Stimulated activated memory B cell treated with anti-CD40 and anti-IgM and Interleukin-4, amounts not matched to agents 10 μg/mL and 1 μg/mL and 100 μg/mL, for 72 hours (primary cell): ENCODE results near the gene ART1.
A peak's percentile ranks its signal among the peaks of the same experiment; 100 is the strongest.
"Not testable (repeated sequence)": the region's sequence is repeated elsewhere in the genome, so short reads cannot be mapped to it uniquely, and the experiment has no call there.

Experiments used
- ATAC-seq: fragments of 150-1000 bp; cut with Tn5 transposase; 2 replicates; pipeline ENCODE4 v1.10.0; 2021
- H3K27ac Mint-ChIP-seq: one replicate; pipeline ENCODE4 v1.8.0; 2022; ENCODE audit warnings: mild to moderate bottlenecking, mixed read lengths
- H3K27me3 Mint-ChIP-seq: one replicate; pipeline ENCODE4 v1.8.0; 2022; ENCODE audit warnings: mixed read lengths
- H3K36me3 Mint-ChIP-seq: one replicate; pipeline ENCODE4 v1.8.0; 2022; ENCODE audit warnings: mixed read lengths
- H3K4me1 Mint-ChIP-seq: one replicate; pipeline ENCODE4 v1.8.0; 2022; ENCODE audit warnings: mixed read lengths
- H3K4me3 Mint-ChIP-seq: one replicate; pipeline ENCODE4 v1.8.0; 2022; ENCODE audit warnings: mild to moderate bottlenecking, moderate library complexity, mixed read lengths
- H3K9me3 Mint-ChIP-seq: one replicate; pipeline ENCODE4 v1.8.0; 2022; ENCODE audit warnings: mixed read lengths

Gene ART1

GRCh38 chr11:3645552-3645951, 624 bp downstream of the ART1 start:
- peaks cover 7% of the 10 kb centered on the region for H3K4me1 Mint-ChIP-seq
- H3K27ac Mint-ChIP-seq: no peak overlapping the region
- peaks cover 2% of the 10 kb centered on the region for H3K9me3 Mint-ChIP-seq
- ATAC-seq: no peak
- H3K36me3 Mint-ChIP-seq: no peaks in the 10 kb centered on the region
- peaks cover 54% of the 10 kb centered on the region for H3K27me3 Mint-ChIP-seq
- no peak overlapping the region for H3K4me3 Mint-ChIP-seq

DNA sequence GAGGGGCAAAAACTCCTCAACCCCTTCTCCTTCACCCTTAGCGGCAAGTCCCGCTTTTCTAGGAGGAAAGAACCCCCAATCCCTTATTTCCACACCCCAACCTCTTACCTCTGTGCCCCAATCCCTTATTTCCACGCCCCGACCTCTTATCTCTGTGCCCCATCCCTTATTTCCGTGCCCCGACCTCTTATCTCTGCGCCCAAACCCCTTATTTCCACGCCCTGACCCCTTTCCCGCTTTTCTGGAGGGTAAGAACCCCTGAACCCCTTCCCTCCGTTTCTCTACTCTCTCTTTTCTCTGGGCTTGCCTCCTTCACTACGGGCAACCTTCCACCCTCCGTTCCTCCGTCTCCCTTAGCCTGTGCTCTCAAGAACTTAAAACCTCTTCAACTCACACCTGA, 3.9 kb downstream of the ART1 start:
- not testable (repeated sequence) for H3K36me3 Mint-ChIP-seq

DNA sequence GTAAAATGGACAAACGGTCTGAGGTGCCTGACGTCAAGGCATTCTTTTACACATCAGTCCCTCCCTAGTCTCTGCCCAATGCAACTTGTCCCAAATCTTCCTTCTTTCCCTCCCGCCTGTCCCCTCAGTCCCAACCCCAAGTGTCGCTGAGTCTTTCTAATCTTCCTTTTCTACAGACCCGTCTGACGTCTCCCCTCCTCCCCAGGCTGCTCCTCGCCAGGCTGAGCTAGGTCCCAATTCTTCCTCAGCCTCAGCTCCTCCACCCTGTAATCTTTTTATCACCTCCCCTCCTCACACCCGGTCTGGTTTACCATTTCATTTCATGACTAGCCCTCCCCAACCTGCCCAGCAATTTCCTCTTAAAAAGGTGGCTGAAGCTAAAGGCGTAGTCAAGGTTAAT, 4.4 kb downstream of the ART1 start:
- H3K9me3 Mint-ChIP-seq, H3K27ac Mint-ChIP-seq, H3K4me1 Mint-ChIP-seq, H3K4me3 Mint-ChIP-seq, H3K36me3 Mint-ChIP-seq, ATAC-seq: not testable (repeated sequence)
- peaks cover 25% of the 10 kb centered on the region for H3K27me3 Mint-ChIP-seq

More for the DNA sequence above, 3.9 kb downstream of the ART1 start:
- H3K27me3 Mint-ChIP-seq: peaks cover 30% of the 10 kb centered on the region
- H3K4me3 Mint-ChIP-seq, ATAC-seq, H3K9me3 Mint-ChIP-seq, H3K4me1 Mint-ChIP-seq, H3K27ac Mint-ChIP-seq: not testable (repeated sequence)

DNA sequence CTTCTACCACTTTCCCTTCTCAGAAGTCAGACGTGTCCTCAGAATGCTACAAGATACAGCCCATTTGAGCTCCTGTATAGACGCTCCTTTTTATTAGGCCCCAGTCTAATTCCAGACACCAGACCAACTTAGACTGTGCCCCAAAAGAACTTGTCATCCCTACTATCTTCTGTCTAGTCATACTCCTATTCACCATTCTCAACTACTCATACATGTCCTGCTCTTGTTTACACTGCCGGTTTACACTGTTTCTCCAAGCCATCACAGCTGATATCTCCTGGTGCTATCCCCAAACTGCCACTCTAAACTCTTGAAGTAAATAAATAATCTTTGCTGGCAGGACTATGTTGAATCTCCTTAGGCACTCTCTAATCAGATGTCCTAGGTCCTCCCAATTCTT, 7.6 kb downstream of the ART1 start:
- H3K4me3 Mint-ChIP-seq, H3K4me1 Mint-ChIP-seq, H3K9me3 Mint-ChIP-seq, ATAC-seq, H3K27ac Mint-ChIP-seq, H3K27me3 Mint-ChIP-seq, H3K36me3 Mint-ChIP-seq: not testable (repeated sequence)

DNA sequence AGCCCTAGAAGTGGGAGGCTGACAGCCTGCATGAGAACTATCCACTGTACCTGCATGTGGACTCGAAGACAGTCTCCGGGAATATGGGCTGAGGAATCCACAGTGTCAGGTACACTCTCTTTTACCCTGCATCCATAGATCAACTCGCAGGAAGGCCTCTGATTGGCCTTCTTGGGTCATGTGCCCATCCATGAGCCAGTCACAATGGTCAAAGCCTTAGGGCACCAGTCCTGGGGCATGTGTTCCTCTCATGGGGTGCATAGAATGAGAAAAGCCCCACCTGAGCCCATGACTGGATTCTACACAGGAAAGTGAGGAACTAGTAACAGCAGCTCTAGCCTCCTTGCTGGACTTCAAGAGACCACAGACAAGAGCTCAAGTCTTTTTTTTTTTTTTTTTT, 10.6 kb downstream of the ART1 start:
- H3K27ac Mint-ChIP-seq: no peak overlapping the region
- no peak overlapping the region for H3K4me3 Mint-ChIP-seq
- ATAC-seq: no peak
- H3K27me3 Mint-ChIP-seq: peaks cover 11% of the 10 kb centered on the region
- no peaks in the 10 kb centered on the region for H3K4me1 Mint-ChIP-seq
- H3K9me3 Mint-ChIP-seq: no peaks in the 10 kb centered on the region
- H3K36me3 Mint-ChIP-seq: no peaks in the 10 kb centered on the region

DNA sequence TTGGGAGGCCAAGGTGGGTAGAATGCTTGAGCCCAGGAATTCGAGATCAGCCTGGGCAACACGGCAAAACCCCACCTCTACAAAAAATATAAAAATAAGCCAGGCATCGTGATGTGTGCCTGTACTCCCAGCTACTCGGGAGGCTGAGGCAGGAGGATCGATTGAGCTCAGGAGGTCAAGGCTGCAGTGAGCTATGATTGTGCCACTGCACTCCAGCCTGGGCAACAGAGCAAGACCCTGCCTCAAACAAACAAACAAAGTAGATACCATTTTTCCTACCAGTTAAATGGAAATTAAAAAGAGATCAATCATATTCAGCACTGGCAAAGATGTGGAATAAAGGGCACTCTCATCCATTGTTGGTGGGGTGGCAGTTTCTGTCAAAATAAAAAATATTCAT, 12.4 kb downstream of the ART1 start:
- ATAC-seq, H3K4me1 Mint-ChIP-seq, H3K36me3 Mint-ChIP-seq, H3K27ac Mint-ChIP-seq, H3K4me3 Mint-ChIP-seq, H3K9me3 Mint-ChIP-seq: not testable (repeated sequence)
- H3K27me3 Mint-ChIP-seq: peaks cover 11% of the 10 kb centered on the region

GRCh38 chr11:3658252-3658651, 13.3 kb downstream of the ART1 start:
- H3K4me1 Mint-ChIP-seq: no peaks in the 10 kb centered on the region
- no peak overlapping the region for H3K27ac Mint-ChIP-seq
- ATAC-seq: no peak
- no peak overlapping the region for H3K4me3 Mint-ChIP-seq
- no peaks in the 10 kb centered on the region for H3K36me3 Mint-ChIP-seq
- peaks cover 3% of the 10 kb centered on the region for H3K9me3 Mint-ChIP-seq
- peaks cover 11% of the 10 kb centered on the region for H3K27me3 Mint-ChIP-seq

- ATAC-seq: no peak
- H3K4me3 Mint-ChIP-seq: no peak overlapping the region
- no peak overlapping the region for H3K27ac Mint-ChIP-seq
- no peaks in the 10 kb centered on the region for H3K4me1 Mint-ChIP-seq
- peaks cover 11% of the 10 kb centered on the region for H3K36me3 Mint-ChIP-seq
- H3K27me3 Mint-ChIP-seq: peaks cover 11% of the 10 kb centered on the region
- H3K9me3 Mint-ChIP-seq: peaks cover 3% of the 10 kb centered on the region
These were observed 14.9 kb downstream of the ART1 start for GRCh38 chr11:3659595-3660515.

- peaks cover 22% of the 10 kb centered on the region for H3K36me3 Mint-ChIP-seq
- ATAC-seq: no peak
- H3K9me3 Mint-ChIP-seq: peaks cover 3% of the 10 kb centered on the region
- no peaks in the 10 kb centered on the region for H3K4me1 Mint-ChIP-seq
- H3K27me3 Mint-ChIP-seq: peaks cover 11% of the 10 kb centered on the region
- no peak overlapping the region for H3K4me3 Mint-ChIP-seq
- H3K27ac Mint-ChIP-seq: no peak overlapping the region
These were observed 16.0 kb downstream of the ART1 start for GRCh38 chr11:3660960-3661359.

DNA sequence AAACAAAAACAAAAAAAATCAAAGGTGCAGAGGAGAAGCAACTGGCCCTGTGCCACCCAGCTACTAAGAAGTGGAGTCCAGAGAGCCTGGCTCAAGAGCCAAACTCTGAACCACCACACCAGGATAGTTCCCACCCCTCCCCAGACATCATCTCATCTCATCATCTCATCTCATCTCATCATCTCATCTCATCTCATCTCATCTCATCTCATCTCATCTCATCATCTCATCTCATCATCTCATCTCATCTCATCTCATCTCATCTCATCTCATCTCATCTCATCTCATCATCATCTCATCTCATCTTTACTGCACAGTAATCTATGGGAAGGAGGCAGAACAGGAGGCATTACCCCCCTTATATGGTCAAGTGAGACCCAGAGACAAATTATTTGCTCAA, 17.9 kb downstream of the ART1 start:
- H3K9me3 Mint-ChIP-seq: peaks cover 3% of the 10 kb centered on the region
- H3K27ac Mint-ChIP-seq: no peak overlapping the region

DNA sequence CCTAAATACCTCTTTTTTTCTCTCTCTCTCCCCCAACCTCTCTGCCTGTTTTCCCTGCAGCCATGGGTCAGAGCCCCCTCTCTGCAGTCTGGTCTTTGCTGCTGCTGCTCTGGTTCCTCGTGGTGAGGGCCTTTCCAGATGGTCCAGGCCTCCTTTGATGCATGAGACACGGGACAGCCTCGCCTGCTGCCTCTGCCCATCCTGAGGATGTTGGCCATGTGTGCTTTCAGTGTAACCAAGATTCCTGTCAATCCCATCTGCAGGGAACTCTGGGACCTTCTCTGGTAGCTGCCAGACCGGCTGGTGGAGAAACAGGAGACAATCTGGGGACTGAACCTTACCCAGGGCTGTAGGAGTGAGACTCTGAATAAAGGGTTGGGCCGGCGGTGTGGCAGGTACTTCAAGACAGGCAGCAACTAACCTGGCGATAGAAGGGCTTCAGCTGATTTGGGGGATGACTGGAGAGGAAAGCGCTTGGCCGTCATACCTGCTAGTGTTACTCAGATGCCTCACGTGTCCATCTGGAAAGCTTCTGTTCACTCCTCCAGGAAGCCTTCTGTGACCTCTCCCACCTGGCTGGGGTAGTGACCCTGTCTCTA, 19.2 kb downstream of the ART1 start:
- ATAC-seq: no peak
- Mint-ChIP-seq H3K27me3 (peaks cover under 1% of the 10 kb centered on the region), H3K9me3 (peaks cover 3% of the 10 kb centered on the region), H3K4me1 (no peaks in the 10 kb centered on the region), H3K4me3 (no peak overlapping the region), H3K36me3 (peaks cover 36% of the 10 kb centered on the region), H3K27ac (no peak overlapping the region)

More for the DNA sequence above, 17.9 kb downstream of the ART1 start:
- Mint-ChIP-seq H3K4me1 (no peaks in the 10 kb centered on the region), H3K27me3 (peaks cover 11% of the 10 kb centered on the region), H3K4me3 (no peak overlapping the region), H3K36me3 (peaks cover 26% of the 10 kb centered on the region)
- no peak for ATAC-seq

- Mint-ChIP-seq H3K4me1 (no peaks in the 10 kb centered on the region), H3K9me3 (peaks cover 3% of the 10 kb centered on the region), H3K27me3 (no peaks in the 10 kb centered on the region), H3K27ac (no peak overlapping the region), H3K36me3 (peaks cover 50% of the 10 kb centered on the region), H3K4me3 (no peak overlapping the region)
- no peak for ATAC-seq
These were observed 20.6 kb downstream of the ART1 start for GRCh38 chr11:3665336-3666022.

DNA sequence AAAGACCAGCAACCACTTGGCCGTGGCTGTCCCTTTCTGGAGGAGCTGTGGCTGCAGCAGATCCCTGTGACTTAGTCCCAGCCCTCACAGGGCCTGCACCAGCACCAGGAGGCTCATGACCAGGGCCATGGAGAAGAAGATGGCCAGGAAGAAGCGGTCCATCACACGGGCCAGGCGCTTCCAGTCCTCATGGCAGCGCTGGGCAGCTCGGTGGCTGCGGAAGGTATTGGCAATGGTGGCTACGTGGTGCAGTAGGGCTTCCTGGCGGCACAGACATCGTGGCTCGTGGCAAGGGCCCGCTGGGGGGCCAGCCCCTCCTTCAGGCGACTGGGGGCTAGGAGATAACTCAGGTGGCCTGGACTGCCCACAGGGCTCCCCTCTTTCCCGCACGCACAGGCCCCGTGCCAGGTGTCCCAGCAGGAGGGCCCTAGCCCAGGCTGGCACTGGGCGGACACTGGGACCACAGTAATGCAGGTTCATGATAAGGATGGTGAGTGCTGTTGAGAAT, 21.1 kb downstream of the ART1 start:
- Mint-ChIP-seq H3K27ac (no peak overlapping the region), H3K27me3 (no peaks in the 10 kb centered on the region), H3K4me3 (no peak overlapping the region), H3K36me3 (peaks cover 56% of the 10 kb centered on the region), H3K4me1 (no peaks in the 10 kb centered on the region), H3K9me3 (peaks cover 3% of the 10 kb centered on the region)
- no peak for ATAC-seq

DNA sequence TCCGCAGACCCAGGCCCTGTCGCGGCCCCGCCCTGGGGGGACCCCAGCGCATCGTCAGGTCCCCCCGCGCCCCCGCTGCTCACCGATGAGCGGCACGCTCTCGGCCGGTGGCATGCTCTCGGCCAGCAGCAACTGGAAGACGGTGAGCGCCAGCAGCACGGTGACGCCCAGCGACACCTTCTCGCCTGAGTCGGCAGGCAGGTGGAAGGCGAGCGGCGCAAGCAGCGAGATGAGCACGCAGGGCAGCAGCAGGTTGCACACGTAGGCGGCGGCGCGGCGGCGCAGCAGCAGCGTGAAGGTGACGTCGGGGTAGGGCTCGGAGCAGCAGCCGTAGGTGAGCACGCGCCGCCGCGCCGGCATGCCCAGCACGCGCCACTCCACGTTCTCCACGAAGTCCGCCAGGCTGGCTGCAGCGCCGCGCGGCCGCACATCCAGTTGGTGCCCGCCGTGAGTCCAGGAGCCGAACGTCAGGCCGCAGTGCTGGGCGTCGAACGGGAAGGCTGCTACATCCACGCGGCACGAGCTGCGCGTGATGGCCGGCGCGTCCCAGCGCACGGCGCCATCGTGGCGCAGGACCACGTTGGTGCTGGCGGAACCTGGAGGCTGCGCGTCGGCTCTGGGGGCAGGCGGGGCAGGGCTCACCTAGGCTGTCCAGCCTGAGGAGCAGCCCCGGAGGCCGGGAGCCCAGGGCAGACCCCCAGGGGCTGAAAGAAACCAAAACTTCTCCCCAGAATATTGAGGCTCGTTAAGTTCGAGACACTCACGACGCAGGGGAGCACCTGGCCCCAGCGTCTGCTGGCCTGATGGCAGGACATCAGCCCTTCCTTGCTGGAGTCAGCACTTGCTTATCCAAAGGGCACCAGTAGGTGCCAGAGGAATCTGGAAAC, 22.5 kb downstream of the ART1 start:
- Mint-ChIP-seq H3K36me3 (peaks cover 66% of the 10 kb centered on the region), H3K4me3 (no peak overlapping the region), H3K27me3 (no peaks in the 10 kb centered on the region), H3K9me3 (peaks cover 3% of the 10 kb centered on the region), H3K4me1 (no peaks in the 10 kb centered on the region), H3K27ac (no peak overlapping the region)
- ATAC-seq: no peak

DNA sequence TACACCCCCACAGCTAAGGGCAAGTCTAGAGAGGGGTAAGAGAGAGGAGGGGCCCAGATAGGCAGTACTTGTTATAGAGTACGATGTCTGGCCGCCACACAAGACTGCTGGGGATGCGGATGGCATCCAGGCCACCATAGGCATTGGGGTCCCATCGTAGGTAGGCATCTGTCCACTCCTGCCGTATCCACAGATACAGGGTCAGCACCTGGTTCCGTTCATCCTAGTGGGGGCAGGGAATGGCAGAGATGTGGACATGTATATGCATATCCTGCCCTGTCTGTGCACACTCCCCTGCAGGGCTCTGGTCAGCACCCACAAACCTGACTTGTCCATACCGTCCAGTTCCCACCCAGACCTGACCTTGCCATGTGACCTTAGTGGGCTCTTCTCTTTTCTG, 24.2 kb downstream of the ART1 start:
- H3K4me1 Mint-ChIP-seq: no peaks in the 10 kb centered on the region
- H3K9me3 Mint-ChIP-seq: no peaks in the 10 kb centered on the region
- no peak overlapping the region for H3K4me3 Mint-ChIP-seq
- ATAC-seq: peak; percentile 9
- no peaks in the 10 kb centered on the region for H3K27me3 Mint-ChIP-seq
- no peak overlapping the region for H3K27ac Mint-ChIP-seq
- peaks cover 68% of the 10 kb centered on the region for H3K36me3 Mint-ChIP-seq
